Effector CD8-positive, alpha-beta T cell (primary cell): ENCODE data around the gene EMILIN1.
"Not testable (repeated sequence)": the region's sequence is repeated elsewhere in the genome, so short reads cannot be mapped to it uniquely, and the experiment has no call there.

Experiments
- DNase-seq: peaks from one replicate; lab custom pipeline; 2025; lab: John Stamatoyannopoulos, UW

The EMILIN1 gene

GRCh38 chr2:27094353-27094984 is 16.1 kb downstream of the EMILIN1 start:
- DNase-seq: no peak

GRCh38 chr2:27095427-27095744 is 17.0 kb downstream of the EMILIN1 start:
- DNase-seq: no peak

DNA sequence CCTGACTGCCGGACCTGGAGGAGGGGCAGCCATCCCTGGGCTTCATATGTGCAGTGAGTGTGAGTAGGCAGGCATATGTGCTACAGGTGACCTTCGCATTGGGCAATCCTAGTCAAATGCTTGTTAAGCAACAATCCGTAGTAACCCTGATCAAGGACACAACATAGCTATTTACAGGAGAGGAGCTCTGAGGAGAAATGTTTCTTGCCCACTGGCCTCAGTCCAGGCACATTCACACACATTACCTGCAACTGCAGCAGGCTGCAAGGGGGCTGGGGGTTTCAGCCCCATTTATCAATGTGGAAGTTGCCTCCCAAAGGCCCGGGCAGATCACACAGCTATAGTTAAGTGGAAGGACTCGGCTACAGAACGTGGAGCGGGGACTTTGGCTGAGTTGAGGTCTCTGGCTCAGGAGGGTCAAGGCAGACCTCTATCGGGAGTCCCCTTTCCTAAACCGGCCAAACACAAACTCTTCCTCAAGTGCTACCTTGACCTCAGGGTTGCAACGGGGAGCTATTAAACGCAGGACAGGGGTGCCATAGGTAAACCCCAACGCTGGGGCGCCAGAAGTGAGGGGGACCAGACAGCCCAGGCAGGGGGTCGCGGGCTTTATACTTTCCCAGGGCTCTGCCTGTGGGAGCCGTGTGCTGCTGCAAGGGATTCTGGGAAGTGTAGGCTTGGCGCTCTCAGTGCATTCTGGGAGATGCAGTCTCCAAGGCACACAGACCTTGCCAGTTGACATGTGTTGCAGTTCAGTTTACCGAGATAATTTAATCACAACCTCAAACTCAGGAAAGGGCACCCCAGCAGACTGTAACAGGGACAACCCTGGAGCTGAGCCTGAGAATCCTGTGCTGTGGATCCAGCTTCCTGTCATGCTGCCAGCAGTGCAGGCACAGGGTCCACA is 17.6 kb downstream of the EMILIN1 start:
- no peak for DNase-seq

DNA sequence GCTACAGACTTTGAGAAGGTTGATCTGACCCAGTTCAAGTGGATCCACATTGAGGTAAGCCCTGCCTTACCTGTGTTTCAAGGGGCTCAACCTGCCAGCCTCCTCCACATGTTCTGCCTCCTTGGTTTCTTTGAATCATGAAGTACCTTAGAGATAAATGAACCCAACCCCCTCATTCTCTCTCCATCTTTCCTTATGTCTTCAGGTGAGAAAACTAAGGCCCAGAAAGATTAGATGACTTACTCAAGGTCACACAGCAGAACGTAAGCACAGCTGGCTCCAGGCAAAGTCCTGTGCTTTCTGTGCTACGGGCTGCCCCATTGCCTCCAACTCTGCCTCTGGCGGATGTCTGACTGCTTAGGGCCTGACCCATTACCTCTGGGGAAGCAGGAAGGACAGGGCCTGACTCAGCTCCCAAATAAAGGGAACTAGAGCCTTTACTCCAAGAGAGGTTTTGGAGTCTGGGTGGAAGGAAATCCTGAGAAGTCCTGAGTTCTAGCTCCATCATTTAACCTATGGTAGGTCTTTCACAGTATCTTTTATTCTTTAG is 18.4 kb downstream of the EMILIN1 start:
- DNase-seq: no peak

GRCh38 chr2:27097341-27097740 is 18.9 kb downstream of the EMILIN1 start:
- DNase-seq: no peak

- DNase-seq: no peak
Measured at GRCh38 chr2:27099334-27099955, 21.0 kb downstream of the EMILIN1 start.

GRCh38 chr2:27100036-27100435 is 21.6 kb downstream of the EMILIN1 start:
- no peak for DNase-seq

DNA sequence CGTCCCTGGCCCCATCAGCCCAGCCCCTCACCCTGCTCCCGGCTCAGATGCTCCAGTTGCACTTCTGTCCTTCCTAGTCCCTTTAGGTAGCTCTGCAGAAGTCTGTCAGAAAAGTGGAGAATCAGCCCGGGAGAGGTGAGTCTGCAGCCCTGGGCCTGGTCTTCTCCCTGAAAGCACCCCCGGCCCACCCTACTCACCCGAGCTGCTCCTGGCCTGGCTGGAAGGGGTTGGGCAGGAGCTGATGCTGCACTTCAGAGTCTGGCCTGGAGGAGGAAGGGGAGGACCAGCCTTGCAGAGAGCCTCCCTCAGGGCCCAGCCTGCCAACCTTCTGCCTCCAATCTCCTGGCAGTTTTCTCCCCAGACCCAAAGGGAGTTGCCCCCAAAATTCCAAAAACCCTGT is 23.9 kb downstream of the EMILIN1 start:
- DNase-seq: no peak

DNA sequence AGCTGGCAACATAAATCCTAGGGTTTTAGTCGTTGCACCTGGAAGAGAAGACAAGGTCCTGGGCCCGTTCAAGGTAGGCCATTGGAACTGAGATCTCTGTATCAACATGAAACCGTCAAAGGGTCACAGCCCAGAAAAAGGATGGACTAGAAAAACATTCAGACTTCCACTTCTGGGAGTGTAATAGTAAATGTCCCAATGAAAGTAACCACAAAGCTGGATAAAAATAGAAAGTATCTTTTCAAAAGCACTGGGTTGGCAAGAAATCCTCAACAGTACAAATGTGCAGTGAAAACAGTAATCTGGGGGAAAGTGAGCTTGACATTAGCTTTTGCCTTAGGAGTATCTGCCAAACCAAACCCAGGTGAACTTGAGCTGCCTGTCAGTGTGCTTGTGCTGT is 27.6 kb downstream of the EMILIN1 start:
- no peak for DNase-seq

DNA sequence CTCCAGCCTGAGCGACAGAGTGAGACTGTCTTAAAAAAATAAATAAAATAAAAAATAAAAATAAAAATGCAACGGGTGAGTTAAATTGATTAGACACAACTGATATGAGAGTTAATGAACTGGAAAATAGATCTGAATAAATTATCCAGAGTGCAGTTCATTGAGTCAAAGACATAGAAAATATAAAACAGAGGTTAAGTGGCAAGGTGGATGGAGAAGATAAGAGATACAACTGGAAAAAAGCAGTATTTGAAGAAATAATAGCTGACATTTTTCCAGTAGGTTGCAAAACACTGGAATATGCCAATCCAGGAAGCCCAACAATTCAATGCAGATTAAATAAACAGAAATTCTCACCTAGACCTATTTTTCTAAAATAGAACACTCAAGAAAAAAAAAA is 29.8 kb downstream of the EMILIN1 start:
- no peak for DNase-seq

- DNase-seq: no peak
Measured at GRCh38 chr2:27109083-27109482, 30.7 kb downstream of the EMILIN1 start.

DNA sequence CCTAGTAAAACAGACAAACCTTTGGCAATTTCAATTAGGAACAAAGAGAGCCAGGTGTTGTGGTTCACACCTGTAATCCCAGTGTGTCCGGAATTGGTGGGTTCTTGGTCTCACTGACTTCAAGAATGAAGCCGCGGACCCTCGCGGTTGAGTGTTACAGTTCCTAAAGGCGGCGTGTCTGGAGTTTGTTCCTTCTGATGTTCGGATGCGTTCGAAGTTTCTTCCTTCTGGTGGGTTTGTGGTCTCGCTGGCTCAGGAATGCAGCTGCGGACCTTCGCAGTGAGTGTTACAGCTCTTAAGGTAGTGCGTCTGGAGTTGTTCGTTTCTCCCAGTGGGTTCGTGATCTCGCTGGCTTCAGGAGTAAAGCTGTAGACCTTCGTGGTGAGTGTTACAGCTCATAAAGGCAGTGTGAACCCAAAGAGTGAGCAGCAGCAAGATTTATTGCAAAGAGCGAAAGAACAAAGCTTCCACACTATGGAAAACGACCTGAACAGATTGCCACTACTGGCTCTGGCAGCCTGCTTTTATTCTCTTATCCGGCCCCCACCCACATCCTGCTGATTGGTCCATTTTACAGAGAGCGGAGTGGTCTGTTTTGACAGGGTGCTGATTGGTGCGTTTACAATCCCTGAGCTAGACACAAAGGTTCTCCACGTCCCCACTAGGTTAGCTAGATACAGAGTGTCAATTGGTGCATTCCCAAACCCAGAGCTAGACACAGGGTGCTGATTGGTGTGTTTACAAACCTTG is 32.4 kb downstream of the EMILIN1 start:
- DNase-seq: not testable (repeated sequence)

DNA sequence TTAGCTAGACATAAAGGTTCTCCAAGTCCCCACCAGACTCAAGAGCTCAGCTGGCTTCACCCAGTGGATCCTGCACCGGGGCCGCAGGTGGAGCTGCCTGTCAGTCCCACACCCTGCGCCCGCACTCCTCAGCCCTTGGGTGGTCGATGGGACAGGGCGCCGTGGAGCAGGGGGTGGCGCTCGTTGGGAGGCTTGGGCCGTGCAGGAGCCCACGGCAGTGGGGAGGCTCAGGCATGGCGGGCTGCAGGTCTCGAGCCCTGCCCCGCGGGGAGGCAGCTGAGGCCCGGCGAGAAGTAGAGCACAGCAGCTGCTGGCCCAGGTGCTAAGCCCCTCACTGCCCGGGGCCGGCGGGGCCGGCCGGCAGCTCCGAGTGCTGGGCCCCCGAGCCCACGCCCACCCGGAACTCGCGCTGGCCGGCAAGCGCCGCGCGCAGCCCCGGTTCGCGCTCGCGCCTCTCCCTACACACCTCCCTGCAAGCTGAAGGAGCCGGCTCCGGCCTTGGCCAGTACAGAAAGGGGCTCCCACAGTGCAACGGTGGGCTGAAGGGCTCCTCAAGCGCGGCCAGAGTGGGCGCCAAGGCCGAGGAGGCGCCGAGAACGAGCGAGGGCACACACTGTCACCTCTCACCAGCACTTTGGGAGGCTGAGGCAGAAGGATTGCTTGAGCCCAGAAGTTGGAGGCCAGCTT is 33.1 kb downstream of the EMILIN1 start:
- DNase-seq: not testable (repeated sequence)

GRCh38 chr2:27115519-27115918 is 37.1 kb downstream of the EMILIN1 start:
- no peak for DNase-seq

- DNase-seq: no peak
Measured at GRCh38 chr2:27117995-27118524, 39.6 kb downstream of the EMILIN1 start.

- no peak for DNase-seq
Measured at GRCh38 chr2:27118525-27119329, 40.3 kb downstream of the EMILIN1 start, which contains the start of gene CGREF1. Gene CGREF1 (minus strand): TSS chr2:27119128. CDS start chr2:27104366, 14,762 bp downstream.

DNA sequence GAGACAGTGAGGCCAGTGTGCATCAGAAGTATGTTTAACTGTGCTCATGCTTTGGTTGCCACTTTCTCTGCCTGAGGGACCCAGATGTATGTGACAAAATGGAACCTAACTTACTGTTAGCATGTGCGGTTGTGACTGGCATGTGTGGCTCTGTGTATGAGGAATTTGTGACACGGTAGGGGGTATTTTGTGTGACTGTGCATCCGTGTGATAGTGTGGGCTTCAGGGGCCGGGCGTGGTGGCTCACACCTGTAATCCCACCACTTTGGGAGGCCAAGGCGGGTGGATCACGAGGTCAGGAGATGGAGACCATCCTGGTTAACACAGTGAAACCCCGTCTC is 40.9 kb downstream of the EMILIN1 start:
- DNase-seq: not testable (repeated sequence)

GRCh38 chr2:27121906-27122305 is 43.5 kb downstream of the EMILIN1 start:
- DNase-seq: no peak

DNA sequence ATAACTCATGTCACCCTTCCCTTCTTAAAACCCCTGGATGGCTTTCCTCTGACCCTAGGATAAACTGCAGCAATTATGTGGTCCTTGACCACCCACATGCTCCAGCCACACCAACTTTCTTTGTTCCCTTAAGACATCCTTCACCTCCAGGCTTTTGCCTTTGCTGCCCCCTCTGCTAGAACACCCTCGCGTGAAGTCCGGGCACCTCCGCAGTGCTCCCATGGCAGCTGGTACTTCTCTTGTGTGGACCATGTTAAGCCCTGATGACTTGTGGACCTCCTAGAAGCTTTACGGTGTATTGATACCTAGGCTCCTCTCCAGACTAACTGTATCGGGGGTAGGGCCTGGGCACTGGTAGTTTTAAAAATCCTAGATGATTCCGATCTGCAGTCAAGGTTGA is 44.4 kb downstream of the EMILIN1 start:
- no peak for DNase-seq
